ENCODE results near the gene SMIM35.

GRCh38 chr11:118114266-118114665, 27.5 kb upstream of the SMIM35 start:
- TF ChIP-seq POLR2A (IDR thresholded peaks at IDR 0.05; ENCODE audit: low read length) (no peak), GATA1 (IDR thresholded peaks at IDR 0.05; ENCODE audit: low read depth, low read length) (no peak)

All from erythroblast (primary cell).